Right lung (tissue), 5 donors: ENCODE measurements around the gene GPR32. TPM values are rescaled to one million over a fixed set of nuclear protein-coding genes. Genes with fewer than 3 reads are reported as not detected.
"Not testable (repeated sequence)": the region's sequence is repeated elsewhere in the genome, so short reads cannot be mapped to it uniquely, and the experiment has no call there.

ENCODE experiments used
- DNase-seq, 2 donors: peaks; one replicate each; pipeline ENCODE4 v3.0.0-alpha.2; 2013
- polyA plus RNA-seq, 5 donors: library from polyadenylated mRNA; unstranded; fragments of 120-200 nt; gene quantifications; one replicate each; pipeline versions ENCODE4 v1.2.1 to v1.2.3, GENCODE V29; 2013; ENCODE audit warnings: inconsistent platforms in 1 of 5, low replicate concordance in 1 of 5; ENCODE audit not compliant: insufficient read length in 5 of 5, insufficient read depth in 1 of 5

The GPR32 gene
- polyA plus RNA-seq, 5 donors: not detected

DNA sequence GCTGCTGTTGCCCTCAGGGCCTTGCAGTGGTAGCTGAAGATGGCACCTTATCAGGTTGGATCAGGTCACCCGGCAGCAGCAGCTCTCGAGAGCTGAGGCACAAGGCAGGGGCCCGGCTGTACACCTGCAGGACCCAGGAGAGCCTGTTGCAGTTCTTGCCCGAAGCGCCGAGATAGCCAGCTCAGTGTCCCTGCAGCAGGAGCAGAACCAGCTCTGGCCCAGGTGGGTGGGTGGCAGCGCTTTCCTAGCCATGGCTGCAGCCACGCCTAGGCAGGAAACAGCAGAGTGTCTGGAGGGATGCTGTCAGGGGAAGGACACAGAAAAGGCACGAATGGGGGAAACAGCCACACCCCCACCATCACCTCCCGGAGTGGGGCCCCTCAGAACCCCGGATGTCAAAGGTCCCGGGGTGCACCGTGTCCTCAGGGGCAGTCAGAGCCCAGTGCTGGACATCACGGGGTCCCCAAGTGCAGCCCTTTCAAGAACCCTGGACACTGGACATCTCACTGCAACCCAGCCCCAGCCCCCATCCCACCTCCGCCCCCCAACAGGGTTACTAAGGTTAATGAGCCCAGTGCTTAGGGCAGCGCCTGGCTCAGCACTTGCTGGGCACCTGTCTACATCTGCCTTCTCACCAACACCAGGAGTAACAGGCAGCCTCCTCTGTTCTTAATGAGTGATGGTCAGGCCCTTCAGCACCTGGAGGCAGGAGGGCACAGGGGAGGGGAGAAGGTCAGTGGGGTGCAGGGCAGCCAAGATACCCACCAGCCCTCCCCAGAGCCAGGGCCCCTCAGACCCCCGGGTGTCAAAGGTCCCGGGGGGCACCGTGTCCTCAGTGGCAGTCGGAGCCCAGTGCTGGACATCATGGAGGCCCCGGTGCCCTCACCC lies 28.6 kb downstream of the GPR32 start:
- DNase-seq: no peak

DNA sequence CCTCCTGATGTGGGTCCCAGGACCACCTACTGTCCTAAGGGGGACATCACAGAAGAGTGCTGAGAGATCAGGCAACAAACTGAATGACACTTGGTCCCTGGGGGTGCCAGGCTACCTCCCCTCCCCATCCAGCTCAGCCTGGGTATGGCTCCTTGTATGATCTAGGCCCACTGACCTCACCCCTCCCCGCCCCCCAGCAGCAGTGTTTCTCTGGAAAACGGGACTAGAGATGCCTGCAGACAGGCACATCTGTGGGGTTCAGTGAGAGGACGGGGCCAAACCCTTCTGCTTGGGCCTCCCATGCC lies 29.2 kb downstream of the GPR32 start:
- DNase-seq: no peak

DNA sequence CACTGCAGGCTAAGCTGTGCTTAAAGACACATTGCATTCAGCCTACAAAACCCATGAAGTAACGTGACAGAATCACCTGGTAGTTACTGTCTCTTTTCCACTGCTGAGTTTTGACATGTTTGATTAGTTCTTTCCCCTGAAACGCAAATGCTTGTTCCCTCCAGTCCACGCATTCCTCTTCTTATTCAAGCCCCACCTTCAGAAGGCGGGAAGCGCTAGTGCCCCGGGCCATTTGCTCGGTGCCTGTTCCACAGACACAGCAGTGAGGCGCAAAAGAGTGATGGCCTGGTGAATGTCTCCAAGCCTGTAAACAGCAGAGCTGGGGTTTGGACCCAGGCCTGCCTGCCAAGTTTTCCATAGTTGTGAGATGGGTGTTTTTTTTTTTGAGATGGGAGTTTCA lies 30.8 kb downstream of the GPR32 start:
- DNase-seq: no peak

DNA sequence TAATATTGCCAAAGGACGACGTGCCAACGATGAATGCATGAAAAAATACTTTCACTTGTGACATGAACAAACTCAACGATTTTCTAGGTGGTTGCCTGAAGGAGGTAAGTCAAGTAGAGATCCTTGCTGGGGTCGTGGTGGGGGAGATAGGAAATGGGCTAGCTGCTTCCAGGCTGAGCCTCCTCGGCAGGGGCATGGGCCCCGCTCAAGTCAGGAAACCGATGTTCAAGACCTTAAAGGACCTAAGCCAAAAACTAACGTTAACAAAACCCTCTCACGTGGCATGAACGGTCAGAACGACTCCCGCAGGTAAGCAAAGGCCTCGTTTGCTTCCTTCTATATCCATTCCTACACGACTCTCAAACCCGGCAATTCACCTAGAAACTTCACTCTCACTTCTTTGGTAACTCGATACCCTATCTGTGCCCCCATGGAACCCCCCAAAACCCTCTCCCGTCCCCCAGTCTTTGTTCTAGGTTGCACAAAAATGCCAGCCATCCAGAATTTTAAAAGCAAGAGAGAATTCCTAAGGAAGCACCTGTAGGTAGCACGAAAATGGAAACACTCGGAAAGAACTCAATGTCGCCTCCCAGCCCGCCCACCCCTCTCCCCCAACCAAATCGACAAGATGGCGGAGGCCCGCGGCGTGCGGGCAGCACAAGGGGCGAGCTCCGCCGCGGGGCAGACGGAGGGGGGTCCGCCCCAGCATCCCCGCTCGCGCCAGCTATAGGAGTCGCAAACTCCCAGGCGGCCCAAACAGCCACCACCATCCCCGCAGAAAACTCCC lies 33.6 kb downstream of the GPR32 start:
- DNase-seq: peak in 1 of 2 donors; percentile 23

DNA sequence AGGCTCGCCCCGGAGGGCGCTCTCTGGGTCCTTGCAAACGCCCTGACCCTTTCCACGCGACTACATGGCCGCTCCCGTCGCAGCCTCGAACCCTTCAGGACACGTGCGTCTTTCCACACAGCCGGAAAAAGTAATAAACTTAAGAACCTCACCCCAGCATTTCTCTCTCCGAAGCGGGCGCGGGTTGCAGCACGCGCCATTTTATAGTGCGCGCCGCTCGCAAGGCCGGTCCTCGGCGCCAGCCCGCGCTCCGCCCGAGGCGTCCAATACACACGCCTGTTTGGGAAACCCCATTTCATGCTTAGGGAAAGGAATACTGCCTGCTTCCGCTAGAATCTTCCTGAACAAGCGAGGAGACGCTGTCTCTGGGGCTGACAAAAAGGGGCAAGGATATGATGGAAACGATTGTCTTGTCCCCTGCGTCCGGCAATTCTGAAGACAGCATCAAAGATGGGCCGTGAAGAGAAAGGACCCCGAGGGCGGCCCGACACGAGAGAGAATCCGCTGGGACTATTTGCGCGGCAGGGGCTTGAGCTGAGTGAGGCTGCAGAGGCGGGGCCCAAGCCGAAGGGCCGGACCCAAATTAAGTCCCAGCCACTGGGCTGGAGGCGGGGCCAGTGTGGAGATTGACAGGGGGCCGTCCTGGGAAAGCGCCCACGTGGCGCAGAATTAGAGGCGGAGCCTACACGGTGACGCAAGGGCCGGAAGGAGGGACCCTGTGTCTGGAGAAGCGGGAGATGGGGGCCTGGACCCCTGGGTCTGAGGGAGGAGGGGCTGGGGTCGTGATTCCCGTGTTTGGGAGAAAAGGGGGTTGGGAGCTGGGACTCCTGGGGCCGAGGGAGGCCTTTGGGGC lies 34.4 kb downstream of the GPR32 start:
- DNase-seq: peak; percentile 99

DNA sequence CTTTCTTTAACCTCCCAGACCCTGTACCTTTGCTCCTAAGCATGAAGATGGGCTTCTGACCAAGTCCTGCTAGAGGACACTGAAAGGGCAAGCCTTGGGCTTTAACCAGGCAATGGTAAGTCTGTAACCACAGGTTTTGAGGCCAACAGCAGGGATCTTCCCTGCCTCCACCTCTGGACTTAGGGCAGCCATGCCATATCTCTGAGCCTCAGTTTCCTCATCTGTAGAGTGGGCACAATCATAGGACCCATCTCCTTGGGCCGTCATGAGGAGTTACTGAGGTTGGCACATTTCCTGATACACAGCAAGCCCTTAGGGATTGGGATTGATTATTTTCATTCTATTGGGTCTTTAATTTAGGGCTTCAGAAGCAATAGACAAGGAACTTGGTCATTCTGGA lies 38.6 kb downstream of the GPR32 start:
- no peak for DNase-seq

DNA sequence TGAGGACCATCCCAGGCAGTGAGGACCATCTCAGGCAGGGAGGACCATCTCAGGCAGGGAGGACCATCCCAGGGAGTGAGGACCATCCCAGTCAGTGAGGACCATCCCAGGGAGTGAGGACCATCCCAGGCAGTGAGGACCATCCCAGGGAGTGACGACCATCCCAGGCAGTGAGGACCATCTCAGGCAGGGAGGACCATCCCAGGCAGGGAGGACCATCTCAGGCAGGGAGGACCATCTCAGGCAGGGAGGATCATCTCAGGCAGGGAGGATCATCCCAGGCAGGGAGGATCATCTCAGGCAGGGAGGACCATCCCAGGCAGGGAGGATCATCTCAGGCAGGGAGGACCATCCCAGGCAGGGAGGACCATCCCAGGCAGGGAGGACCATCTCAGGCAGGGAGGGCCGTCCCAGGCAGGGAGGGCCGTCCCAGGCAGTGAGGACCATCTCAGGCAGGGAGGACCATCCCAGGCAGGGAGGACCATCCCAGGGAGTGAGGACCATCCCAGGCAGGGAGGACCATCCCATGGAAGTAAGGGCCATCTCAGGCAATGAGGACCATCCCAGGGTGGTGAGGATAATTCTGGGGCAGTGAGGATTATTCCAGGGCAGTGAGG lies 41.5 kb downstream of the GPR32 start:
- DNase-seq: not testable (repeated sequence)

DNA sequence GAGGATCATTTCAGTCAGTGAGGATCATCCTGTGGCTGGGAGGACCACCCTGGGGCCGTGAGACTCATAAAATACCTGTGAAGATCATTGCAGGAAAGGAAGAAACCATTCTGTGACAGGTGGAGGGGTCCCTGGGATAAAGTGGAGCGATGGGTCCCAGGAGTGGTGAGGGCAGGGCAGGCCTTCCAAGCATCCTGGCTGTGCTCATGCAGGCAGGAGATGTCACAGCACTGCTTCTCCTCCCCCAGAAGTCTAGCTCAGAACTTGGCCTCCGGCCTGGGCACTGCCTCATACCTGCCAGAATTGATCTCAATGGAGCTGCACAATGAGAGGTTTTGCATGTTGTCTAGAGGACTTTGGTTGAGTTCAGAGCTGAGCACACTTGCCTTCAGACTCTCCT lies 42.2 kb downstream of the GPR32 start:
- DNase-seq: no peak

DNA sequence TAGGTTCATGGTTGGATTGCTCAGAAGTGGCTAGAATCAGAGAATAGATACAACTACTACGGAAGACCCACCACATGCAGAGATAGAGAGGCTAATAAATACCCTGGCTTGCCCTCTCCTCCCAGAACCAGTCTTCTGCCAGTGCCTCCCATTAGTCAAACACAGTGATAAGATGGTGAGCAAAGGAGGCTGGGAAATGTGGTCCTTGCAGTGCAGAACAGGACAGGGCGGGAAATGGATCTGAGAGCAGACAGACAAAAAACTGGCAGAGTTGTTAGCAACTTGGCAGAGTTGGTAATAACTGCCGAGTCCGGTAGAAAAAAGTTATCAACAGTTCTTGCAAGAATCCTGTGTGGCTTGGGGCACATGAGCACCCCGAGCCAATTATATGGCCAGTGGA lies 44.6 kb downstream of the GPR32 start:
- no peak for DNase-seq

DNA sequence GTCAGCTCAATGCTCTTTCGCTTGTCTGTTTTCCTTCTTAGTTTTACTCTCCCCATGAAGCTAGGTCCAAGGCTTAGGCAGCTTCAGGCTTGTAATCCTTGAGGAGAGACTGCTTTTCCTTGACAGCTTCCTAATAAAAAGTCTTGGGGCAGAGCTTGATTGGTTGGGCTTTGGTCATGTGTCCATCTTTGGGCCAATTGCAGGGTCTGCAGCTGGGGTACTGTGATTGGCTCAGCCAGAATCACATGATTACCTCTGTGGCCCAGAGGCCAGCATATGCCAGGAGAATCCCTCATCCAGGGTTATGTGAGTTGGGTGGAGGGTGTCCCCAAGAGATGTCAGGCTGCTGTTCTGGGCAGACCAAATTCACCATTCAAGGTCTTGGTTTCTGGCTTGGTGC lies 45.2 kb downstream of the GPR32 start:
- no peak for DNase-seq

DNA sequence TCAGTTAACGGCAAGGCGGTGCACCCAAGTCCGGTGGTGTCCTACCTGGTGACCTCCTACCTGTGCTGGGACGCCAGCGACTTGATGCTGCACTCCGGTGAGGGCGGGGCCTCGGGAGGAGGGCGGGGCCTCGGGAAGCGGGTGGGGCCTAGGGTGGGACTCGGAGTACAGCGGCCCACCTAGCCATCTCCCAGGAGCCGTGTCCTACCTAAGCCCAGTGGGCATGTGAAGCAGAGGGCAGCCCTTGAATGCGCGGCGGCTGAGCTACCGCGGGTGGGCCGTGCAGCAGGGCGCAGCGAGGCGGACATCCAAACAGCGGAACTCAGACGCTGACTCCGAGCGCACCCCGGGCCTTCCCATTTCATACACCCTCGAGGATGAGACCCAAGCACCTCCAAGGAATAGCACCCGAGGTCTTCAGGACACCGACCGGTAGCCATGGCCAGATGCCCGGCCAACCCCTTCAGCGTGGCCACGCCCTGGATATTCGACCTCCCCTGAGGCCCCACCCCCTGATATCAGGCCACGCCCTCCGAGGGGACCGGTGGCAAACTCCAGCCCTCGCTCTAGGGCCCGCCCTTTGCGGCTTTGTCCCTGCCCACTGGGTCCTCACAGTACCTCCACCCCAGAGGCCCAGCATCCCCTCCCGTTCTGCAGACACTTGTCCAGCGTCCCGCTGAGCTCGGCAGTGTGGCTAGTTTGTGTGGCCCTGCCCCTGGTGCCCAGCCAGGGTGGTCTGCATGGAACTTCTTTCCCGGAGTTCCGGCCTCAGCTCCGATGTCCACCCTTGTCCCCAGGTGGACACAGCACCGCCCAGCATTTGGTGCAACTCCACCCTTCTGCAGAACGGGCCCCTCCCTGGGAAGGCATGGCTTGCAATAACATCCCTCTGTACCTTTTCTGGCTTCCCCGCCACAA lies 47.9 kb downstream of the GPR32 start:
- no peak for DNase-seq

DNA sequence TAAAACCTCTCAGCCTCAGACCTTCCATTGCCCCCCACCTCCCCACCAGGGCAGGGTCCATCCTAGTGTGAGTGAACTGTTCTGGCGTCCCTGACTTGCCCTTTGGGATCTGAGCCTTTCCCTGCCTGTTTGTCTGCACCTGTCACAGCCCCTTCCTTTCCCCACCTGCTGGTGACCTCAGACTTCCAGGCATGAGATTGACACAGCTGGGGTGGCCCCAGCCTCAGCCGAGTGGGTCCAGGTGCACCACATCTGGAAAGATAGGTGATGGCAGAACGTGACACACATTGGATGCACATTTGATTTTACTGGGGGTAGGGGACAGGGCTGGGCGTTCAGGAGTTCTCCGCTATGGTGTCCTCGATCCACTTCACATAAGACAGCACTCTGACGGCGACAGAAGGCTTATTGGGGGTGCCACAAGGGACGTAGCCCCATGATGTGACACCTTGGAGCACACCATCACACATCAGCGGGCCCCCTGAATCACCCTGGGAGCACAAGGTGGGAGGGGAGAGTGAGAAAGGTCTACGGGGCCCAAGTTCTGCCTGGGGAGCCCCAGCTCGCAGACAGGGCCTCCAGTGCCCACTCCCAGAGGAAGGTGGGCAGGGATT lies 48.7 kb downstream of the GPR32 start:
- no peak for DNase-seq

DNA sequence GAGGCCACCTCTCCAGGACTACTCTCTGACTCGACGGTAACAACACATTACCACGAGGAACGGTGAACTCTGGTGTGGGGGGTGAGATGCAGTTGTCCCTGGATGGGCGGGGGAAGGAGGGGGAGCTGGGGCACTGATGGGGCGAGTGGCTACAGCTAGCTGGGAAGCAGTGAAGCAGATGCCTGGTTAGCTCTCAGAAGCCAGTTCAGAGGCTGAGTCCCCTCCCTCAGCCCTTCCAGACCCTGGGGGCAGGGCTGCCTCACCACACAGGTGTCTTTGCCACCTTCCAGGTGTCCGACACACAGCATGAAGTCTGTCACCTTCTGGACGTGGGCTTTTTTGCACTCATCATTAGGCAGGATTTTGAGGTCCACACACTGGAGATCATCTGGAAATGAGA lies 49.4 kb downstream of the GPR32 start:
- DNase-seq: no peak

DNA sequence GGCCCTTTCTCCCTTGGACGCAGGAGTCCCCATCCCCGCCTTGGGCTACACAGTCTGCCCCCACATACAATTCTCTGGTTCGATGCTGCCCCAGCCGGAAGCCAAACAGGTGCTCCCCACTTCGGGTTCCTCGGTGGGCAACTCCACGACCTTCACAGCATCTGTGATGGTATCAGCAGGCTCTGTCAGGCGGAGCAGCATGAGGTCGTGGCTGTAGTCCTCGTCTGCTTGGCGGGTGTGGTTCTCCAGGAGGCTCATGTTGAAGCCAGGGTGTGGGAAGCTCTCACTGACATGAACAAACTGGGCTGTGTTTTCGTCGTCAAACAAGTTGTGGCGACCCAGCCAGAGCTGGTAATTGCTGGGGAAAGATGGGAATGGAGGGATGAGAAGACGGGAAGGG lies 49.8 kb downstream of the GPR32 start:
- DNase-seq: no peak

DNA sequence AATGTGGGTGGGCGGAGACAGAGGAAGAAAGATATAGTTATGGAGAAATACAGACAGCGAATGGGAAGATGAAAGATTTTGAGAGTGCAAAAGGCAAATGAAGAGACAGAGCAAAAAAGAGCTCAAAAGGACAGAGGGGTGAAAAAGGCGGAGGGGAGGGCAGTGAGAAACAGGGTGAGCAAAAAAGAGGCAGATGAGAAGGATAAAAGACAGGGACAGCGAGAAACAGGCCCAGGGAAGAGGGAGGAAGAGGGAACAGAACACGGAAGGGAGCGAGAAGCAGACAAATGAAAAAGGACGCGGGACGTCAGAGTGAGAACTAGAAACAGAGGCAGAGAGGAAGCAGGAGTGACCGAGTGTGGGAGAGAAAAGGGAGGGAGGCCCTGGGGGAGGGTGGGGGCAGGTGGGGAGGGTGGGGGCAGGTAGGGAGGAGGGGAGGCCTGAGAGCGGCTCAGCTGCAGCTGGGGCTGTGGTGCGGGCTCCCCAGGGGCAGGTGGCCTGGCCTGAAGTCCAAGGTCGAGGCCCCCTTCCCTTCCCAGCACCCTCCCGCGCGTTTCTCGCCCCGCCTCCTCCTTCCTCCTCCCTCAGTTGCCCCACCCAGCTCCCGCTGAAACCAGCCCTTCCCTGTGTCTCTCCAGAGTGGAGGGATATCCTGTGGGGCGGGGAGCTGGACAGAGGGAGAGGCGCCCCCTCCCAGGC lies 50.4 kb downstream of the GPR32 start:
- no peak for DNase-seq

DNA sequence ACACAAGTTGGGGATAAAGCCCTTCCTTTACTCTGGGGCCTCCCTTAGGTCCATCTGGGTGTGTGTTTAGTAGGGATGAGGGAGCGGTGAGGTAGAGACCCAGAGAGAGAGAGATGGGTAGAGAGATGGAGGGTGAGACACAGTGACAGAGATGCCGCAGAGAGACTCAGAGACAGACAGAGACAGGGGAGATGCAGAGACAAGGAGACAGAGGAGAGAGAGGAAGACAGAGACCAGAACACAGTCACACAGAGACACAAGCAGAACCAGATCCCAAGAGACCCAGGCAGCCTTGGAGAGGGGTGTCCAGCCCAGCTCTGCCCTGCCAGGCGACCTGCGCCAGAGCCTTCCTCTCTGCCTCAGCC lies 51.0 kb downstream of the GPR32 start:
- no peak for DNase-seq
